HG03521 (cell line): Measurements from ENCODE around the gene FRMD4A.
"Not testable (repeated sequence)": the region's sequence is repeated elsewhere in the genome, so short reads cannot be mapped to it uniquely, and the experiment has no call there.

Experiments used
- ATAC-seq: cut with Tn5 transposase; IDR thresholded peaks from one replicate; pipeline ENCODE4 v1.9.1; 2021; ENCODE audit warnings: mild to moderate bottlenecking, moderate library complexity; ENCODE audit not compliant: unreplicated experiment

Gene FRMD4A

GRCh38 chr10:14116021-14116420 lies 214.7 kb downstream of the FRMD4A start:
- ATAC-seq: no peak

GRCh38 chr10:14114791-14115190 lies 215.9 kb downstream of the FRMD4A start:
- no peak for ATAC-seq

- no peak for ATAC-seq
These were observed 218.7 kb downstream of the FRMD4A start for GRCh38 chr10:14112056-14112455.

- no peak for ATAC-seq
These were observed 219.5 kb downstream of the FRMD4A start for GRCh38 chr10:14111208-14111607.

- ATAC-seq: no peak
These were observed 223.9 kb downstream of the FRMD4A start for GRCh38 chr10:14106828-14107227.

GRCh38 chr10:14102056-14102455 lies 228.7 kb downstream of the FRMD4A start:
- no peak for ATAC-seq

GRCh38 chr10:14099885-14100284 lies 230.8 kb downstream of the FRMD4A start:
- no peak for ATAC-seq

GRCh38 chr10:14093730-14094484 lies 236.8 kb downstream of the FRMD4A start:
- no peak for ATAC-seq

- no peak for ATAC-seq
These were observed 237.9 kb downstream of the FRMD4A start for GRCh38 chr10:14092799-14093198.

GRCh38 chr10:14089556-14090292 lies 241.0 kb downstream of the FRMD4A start:
- no peak for ATAC-seq

- no peak for ATAC-seq
These were observed 243.2 kb downstream of the FRMD4A start for GRCh38 chr10:14087566-14087965.

GRCh38 chr10:14086596-14086995 lies 244.1 kb downstream of the FRMD4A start:
- no peak for ATAC-seq

GRCh38 chr10:14084875-14085274 lies 245.8 kb downstream of the FRMD4A start:
- no peak for ATAC-seq

GRCh38 chr10:14080795-14081194 lies 249.9 kb downstream of the FRMD4A start:
- no peak for ATAC-seq

GRCh38 chr10:14077430-14077829 lies 253.3 kb downstream of the FRMD4A start:
- no peak for ATAC-seq

GRCh38 chr10:14074062-14074884 lies 256.5 kb downstream of the FRMD4A start:
- no peak for ATAC-seq

GRCh38 chr10:14072541-14072940 lies 258.2 kb downstream of the FRMD4A start:
- no peak for ATAC-seq

GRCh38 chr10:14071956-14072355 lies 258.8 kb downstream of the FRMD4A start:
- ATAC-seq: no peak

GRCh38 chr10:14068601-14069250 lies 262.0 kb downstream of the FRMD4A start:
- no peak for ATAC-seq

GRCh38 chr10:14067638-14068037 lies 263.1 kb downstream of the FRMD4A start:
- not testable (repeated sequence) for ATAC-seq

GRCh38 chr10:14066106-14066505 lies 264.6 kb downstream of the FRMD4A start:
- no peak for ATAC-seq
